ENCODE data around the gene C10orf120. TPM values are rescaled to one million over a fixed set of nuclear protein-coding genes. Genes with fewer than 3 reads are reported as not detected.

The C10orf120 gene
- total RNA-seq, 1 donor from 2014 or later = not detected

- Mint-ChIP-seq H3K4me3 (ENCODE audit: unreplicated experiment) (no peak overlapping the region), H3K9me3 (ENCODE audit: unreplicated experiment) (no peaks in the 10 kb centered on the region), H3K27me3 (ENCODE audit: unreplicated experiment) (peaks cover 3% of the 10 kb centered on the region), H3K4me1 (ENCODE audit: unreplicated experiment) (peaks cover 11% of the 10 kb centered on the region), H3K27ac (ENCODE audit: unreplicated experiment) (no peak overlapping the region), H3K36me3 (ENCODE audit: low read depth, unreplicated experiment) (no peaks in the 10 kb centered on the region)
- no peak for TF ChIP-seq CTCF (IDR thresholded peaks at IDR 0.05; ENCODE audit: unreplicated experiment)
- no peak for DNase-seq (ENCODE audit: low spot score)
Measured at GRCh38 chr10:122727426-122727825, 27.8 kb upstream of the C10orf120 start.

GRCh38 chr10:122725768-122726167 is 26.1 kb upstream of the C10orf120 start:
- TF ChIP-seq CTCF (IDR thresholded peaks at IDR 0.05; ENCODE audit: unreplicated experiment) = no peak
- Mint-ChIP-seq H3K9me3 (ENCODE audit: unreplicated experiment) (no peaks in the 10 kb centered on the region), H3K27ac (ENCODE audit: unreplicated experiment) (no peak overlapping the region), H3K4me3 (ENCODE audit: unreplicated experiment) (no peak overlapping the region), H3K27me3 (ENCODE audit: unreplicated experiment) (peaks cover 3% of the 10 kb centered on the region), H3K4me1 (ENCODE audit: unreplicated experiment) (no peaks in the 10 kb centered on the region), H3K36me3 (ENCODE audit: low read depth, unreplicated experiment) (no peaks in the 10 kb centered on the region)
- DNase-seq (ENCODE audit: low spot score) = no peak

DNA sequence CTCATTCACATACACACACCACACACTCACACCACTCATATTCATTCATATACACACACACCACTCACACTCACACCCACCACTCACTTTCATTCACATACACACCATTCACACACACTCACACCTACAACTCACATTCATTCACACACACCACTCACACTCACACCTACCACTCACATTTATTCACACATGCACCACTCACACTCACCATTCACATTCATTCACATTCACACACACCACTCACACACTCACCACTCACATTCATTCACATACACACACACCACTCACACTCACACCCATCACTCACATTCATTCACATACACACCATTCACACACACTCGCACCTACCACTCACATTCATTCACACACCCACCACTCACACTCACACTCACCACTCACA is 25.4 kb upstream of the C10orf120 start:
- no peak for TF ChIP-seq CTCF (IDR thresholded peaks at IDR 0.05; ENCODE audit: unreplicated experiment)
- peaks cover 3% of the 10 kb centered on the region for H3K27me3 Mint-ChIP-seq (ENCODE audit: unreplicated experiment)
- H3K36me3 Mint-ChIP-seq (ENCODE audit: low read depth, unreplicated experiment) = no peaks in the 10 kb centered on the region
- H3K9me3 Mint-ChIP-seq (ENCODE audit: unreplicated experiment) = no peaks in the 10 kb centered on the region
- H3K4me1 Mint-ChIP-seq (ENCODE audit: unreplicated experiment) = no peaks in the 10 kb centered on the region
- H3K4me3 Mint-ChIP-seq (ENCODE audit: unreplicated experiment) = no peak overlapping the region
- DNase-seq (ENCODE audit: low spot score) = no peak
- H3K27ac Mint-ChIP-seq (ENCODE audit: unreplicated experiment) = no peak overlapping the region

DNA sequence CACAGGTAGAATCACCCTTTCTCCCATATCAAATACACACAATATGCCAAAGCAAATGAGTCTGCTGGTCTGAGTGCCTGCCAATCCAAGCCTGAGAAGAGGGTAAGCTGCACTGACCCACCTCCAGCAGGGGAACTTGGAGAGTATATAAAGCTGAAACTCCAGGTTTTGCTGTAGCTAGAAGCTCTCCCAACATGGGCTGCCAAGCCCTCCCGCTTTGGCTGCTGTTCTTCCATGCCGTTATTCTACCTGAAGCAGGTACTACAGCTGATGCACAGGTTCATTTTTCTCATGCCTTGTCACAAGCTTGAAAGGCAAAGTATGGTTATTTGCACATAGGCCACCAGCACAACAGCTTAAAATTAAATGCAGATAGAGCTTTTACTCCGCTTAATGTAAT is 21.5 kb upstream of the C10orf120 start:
- no peaks in the 10 kb centered on the region for H3K36me3 Mint-ChIP-seq (ENCODE audit: low read depth, unreplicated experiment)
- no peak for DNase-seq (ENCODE audit: low spot score)
- no peaks in the 10 kb centered on the region for H3K4me1 Mint-ChIP-seq (ENCODE audit: unreplicated experiment)
- H3K27me3 Mint-ChIP-seq (ENCODE audit: unreplicated experiment) = peaks cover 6% of the 10 kb centered on the region
- no peak overlapping the region for H3K27ac Mint-ChIP-seq (ENCODE audit: unreplicated experiment)
- H3K4me3 Mint-ChIP-seq (ENCODE audit: unreplicated experiment) = no peak overlapping the region
- TF ChIP-seq CTCF (IDR thresholded peaks at IDR 0.05; ENCODE audit: unreplicated experiment) = no peak
- no peaks in the 10 kb centered on the region for H3K9me3 Mint-ChIP-seq (ENCODE audit: unreplicated experiment)

- no peaks in the 10 kb centered on the region for H3K9me3 Mint-ChIP-seq (ENCODE audit: unreplicated experiment)
- DNase-seq (ENCODE audit: low spot score) = no peak
- no peak for TF ChIP-seq CTCF (IDR thresholded peaks at IDR 0.05; ENCODE audit: unreplicated experiment)
- H3K27ac Mint-ChIP-seq (ENCODE audit: unreplicated experiment) = no peak overlapping the region
- no peaks in the 10 kb centered on the region for H3K4me1 Mint-ChIP-seq (ENCODE audit: unreplicated experiment)
- no peaks in the 10 kb centered on the region for H3K36me3 Mint-ChIP-seq (ENCODE audit: low read depth, unreplicated experiment)
- no peak overlapping the region for H3K4me3 Mint-ChIP-seq (ENCODE audit: unreplicated experiment)
- peaks cover 3% of the 10 kb centered on the region for H3K27me3 Mint-ChIP-seq (ENCODE audit: unreplicated experiment)
Measured at GRCh38 chr10:122716025-122716424, 16.4 kb upstream of the C10orf120 start.

Measured in endothelial cell (in vitro differentiated cells).